OCI-LY1 (cell line): ENCODE results near the gene PPARGC1A.

Experiments
- EZH2 ChIP-seq: fragments of 200-600 bp; sonication (generic), shearing (Covaris generic); IDR thresholded peaks from 2 replicates; pipeline ENCODE4 v1.8.0; 2017; ENCODE audit warnings: borderline replicate concordance, mixed run types, mild to moderate bottlenecking, antibody characterized with exemption, low read length, moderate library complexity, mixed read lengths
- TF ChIP-seq, protein P1 (sequence below): fragments of 200-600 bp; sonication (generic), shearing (Covaris generic); IDR thresholded peaks from 2 replicates; pipeline ENCODE4 v1.5.1; 2017; ENCODE audit warnings: mild to moderate bottlenecking, antibody characterized with exemption, low read length, moderate library complexity, mixed read lengths

DNA sequence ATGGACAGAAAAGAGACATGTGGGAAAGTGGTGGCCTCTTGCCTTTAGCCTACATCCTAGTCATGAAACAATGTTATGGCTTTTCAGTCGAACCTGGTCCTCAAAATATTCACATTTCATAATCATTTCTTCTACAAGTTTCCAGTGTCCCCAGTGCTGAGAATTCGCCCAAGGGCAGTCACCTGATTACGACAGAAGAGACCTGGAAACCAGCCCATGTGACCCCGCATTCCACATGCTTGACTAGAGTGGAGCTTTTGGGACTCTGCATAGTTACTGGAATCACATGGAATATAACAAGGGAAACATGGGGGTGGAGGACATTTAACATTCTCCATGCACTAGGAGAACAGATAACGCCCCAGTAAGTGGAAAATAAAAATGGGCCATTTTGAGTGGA lies 100.1 kb downstream of the PPARGC1A start:
- TF ChIP-seq, protein P1, sequence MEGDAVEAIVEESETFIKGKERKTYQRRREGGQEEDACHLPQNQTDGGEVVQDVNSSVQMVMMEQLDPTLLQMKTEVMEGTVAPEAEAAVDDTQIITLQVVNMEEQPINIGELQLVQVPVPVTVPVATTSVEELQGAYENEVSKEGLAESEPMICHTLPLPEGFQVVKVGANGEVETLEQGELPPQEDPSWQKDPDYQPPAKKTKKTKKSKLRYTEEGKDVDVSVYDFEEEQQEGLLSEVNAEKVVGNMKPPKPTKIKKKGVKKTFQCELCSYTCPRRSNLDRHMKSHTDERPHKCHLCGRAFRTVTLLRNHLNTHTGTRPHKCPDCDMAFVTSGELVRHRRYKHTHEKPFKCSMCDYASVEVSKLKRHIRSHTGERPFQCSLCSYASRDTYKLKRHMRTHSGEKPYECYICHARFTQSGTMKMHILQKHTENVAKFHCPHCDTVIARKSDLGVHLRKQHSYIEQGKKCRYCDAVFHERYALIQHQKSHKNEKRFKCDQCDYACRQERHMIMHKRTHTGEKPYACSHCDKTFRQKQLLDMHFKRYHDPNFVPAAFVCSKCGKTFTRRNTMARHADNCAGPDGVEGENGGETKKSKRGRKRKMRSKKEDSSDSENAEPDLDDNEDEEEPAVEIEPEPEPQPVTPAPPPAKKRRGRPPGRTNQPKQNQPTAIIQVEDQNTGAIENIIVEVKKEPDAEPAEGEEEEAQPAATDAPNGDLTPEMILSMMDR, result no peak
- no peak for TF ChIP-seq EZH2
